WI38 (cell line): ENCODE data around the gene LCE1D.

Source experiments
- H3K4me3 ChIP-seq: 2 replicates; pipeline ENCODE4 v1.5.1; 2011; ENCODE audit warnings: low read depth, mild to moderate bottlenecking, control low read depth, low read length
- CTCF ChIP-seq: IDR thresholded peaks from 2 replicates; pipeline ENCODE4 v1.5.1; 2012; ENCODE audit warnings: low read depth, mild to moderate bottlenecking, control low read depth, low read length

The LCE1D gene

GRCh38 chr1:152811050-152811449 is 14.5 kb downstream of the LCE1D start:
- TF ChIP-seq CTCF, result no peak
- no peak overlapping the region for H3K4me3 ChIP-seq

- TF ChIP-seq CTCF, result no peak
- H3K4me3 ChIP-seq, result no peak within 1 kb of the TSS
Observed at GRCh38 chr1:152811671-152812070, 15.2 kb downstream of the LCE1D start, which contains the start of gene LCE1B. Gene LCE1B (plus strand): TSS chr1:152811971. CDS start chr1:152812447, 476 bp downstream.

GRCh38 chr1:152817309-152817708 is 20.8 kb downstream of the LCE1D start:
- TF ChIP-seq CTCF, result no peak
- no peak overlapping the region for H3K4me3 ChIP-seq

GRCh38 chr1:152823294-152823693 is 26.8 kb downstream of the LCE1D start:
- no peak overlapping the region for H3K4me3 ChIP-seq
- TF ChIP-seq CTCF, result no peak

GRCh38 chr1:152824964-152825363 is 28.4 kb downstream of the LCE1D start:
- no peak overlapping the region for H3K4me3 ChIP-seq
- no peak for TF ChIP-seq CTCF

GRCh38 chr1:152827173-152827572 is 30.7 kb downstream of the LCE1D start, which contains the start of gene LCE1A:
Gene LCE1A (plus strand): TSS chr1:152827473. CDS start chr1:152827473, 0 bp downstream.
- no peak within 1 kb of the TSS for H3K4me3 ChIP-seq
- no peak for TF ChIP-seq CTCF

GRCh38 chr1:152836870-152837269 is 40.3 kb downstream of the LCE1D start:
- no peak for TF ChIP-seq CTCF
- no peak overlapping the region for H3K4me3 ChIP-seq
